Gastroesophageal sphincter (tissue), 3 donors: ENCODE results near the gene PISD.

ENCODE experiments used
- POLR2A ChIP-seq, 2 donors: fragments of 450-650 bp; IDR thresholded peaks; one replicate each; pipeline ENCODE4 v1.6.1; 2017; ENCODE audit warnings: antibody characterized with exemption in 2 of 2, mild to moderate bottlenecking in 2 of 2, moderate library complexity in 1 of 2
- TF ChIP-seq, protein P1 (sequence below), 4 experiments: fragments of 200-600 bp in 2 of 4; fragments of 450-650 bp in 2 of 4; sonication (generic) in 1 of 4; IDR thresholded peaks; one replicate each; pipeline ENCODE4 v1.5.1; 2017 to 2019; ENCODE audit warnings: antibody characterized with exemption in 4 of 4, mild to moderate bottlenecking in 2 of 4, moderate library complexity in 2 of 4

GRCh38 chr22:31622980-31623379, 39.0 kb downstream of the PISD start:
- TF ChIP-seq POLR2A (IDR thresholded peaks at IDR 0.05), result no peak
- TF ChIP-seq, protein P1, sequence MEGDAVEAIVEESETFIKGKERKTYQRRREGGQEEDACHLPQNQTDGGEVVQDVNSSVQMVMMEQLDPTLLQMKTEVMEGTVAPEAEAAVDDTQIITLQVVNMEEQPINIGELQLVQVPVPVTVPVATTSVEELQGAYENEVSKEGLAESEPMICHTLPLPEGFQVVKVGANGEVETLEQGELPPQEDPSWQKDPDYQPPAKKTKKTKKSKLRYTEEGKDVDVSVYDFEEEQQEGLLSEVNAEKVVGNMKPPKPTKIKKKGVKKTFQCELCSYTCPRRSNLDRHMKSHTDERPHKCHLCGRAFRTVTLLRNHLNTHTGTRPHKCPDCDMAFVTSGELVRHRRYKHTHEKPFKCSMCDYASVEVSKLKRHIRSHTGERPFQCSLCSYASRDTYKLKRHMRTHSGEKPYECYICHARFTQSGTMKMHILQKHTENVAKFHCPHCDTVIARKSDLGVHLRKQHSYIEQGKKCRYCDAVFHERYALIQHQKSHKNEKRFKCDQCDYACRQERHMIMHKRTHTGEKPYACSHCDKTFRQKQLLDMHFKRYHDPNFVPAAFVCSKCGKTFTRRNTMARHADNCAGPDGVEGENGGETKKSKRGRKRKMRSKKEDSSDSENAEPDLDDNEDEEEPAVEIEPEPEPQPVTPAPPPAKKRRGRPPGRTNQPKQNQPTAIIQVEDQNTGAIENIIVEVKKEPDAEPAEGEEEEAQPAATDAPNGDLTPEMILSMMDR (IDR thresholded peaks at IDR 0.05), result no peak
